ENCODE data around the gene CENPX. TPM values are rescaled to one million over a fixed set of nuclear protein-coding genes. Genes with fewer than 3 reads are reported as not detected.

The CENPX gene
- total RNA-seq, 1 donor, result 18.6 TPM

DNA sequence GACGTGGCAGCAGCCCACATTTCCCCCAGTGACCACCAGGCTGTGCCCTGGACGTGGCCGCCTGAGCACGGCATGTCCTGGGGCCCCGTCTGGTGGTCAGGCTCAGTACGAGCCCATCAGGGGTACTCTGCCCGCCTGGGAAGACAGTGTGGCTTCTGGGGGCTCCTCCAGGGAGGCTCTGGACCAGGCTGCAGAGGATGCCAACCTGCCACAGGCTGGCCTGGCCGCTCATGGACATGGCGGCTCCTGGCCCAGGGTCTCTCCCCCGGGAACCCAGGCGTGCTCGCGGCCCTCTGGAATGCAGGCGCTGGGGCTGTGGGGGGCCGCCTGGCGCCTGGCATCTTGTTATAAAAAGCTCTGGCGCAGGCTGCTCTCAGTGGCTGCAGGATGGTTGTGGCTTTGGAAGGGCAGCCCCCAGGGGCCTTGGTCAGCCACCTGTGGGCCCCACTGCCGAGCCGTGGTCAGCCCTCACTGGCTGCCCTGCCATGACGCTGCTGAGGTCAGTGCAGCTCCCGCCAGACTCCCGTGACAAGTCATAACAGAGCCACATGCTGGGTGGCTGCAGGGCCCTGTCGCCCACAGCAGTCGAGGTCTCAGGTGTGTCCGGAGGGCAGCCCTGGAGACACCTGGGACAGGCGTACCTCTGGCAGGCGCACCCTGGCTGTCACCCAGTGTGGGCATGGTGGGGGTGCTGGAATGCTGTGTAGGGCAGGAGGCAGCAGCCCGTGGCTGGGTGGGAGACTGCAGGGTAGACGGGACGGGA, 15.0 kb downstream of the CENPX start:
- H3K4me3 ChIP-seq (ENCODE audit: low read length), result no peak overlapping the region
- no peaks in the 10 kb centered on the region for H3K9me3 ChIP-seq (ENCODE audit: low read depth, low read length)
- no peaks in the 10 kb centered on the region for H3K27me3 ChIP-seq (ENCODE audit: insufficient read depth, low read length)
- H3K4me1 ChIP-seq (ENCODE audit: insufficient read depth, low read length), result no peaks in the 10 kb centered on the region

DNA sequence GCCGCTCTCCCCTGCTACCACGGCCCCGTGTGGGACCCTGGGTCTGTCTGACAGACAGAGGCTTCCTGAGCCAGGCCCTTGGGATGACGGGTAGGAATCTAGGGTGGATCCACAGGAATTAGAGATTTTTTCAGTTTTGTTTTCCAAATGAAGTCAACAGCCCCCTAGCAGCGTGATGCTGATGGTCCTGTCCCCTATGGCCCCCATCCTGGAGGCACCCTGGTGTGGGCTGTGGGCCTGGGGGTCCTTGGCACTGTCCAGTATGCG, 15.5 kb downstream of the CENPX start:
- H3K27me3 ChIP-seq (ENCODE audit: insufficient read depth, low read length), result no peaks in the 10 kb centered on the region
- H3K4me1 ChIP-seq (ENCODE audit: insufficient read depth, low read length), result no peaks in the 10 kb centered on the region
- H3K9me3 ChIP-seq (ENCODE audit: low read depth, low read length), result no peaks in the 10 kb centered on the region
- no peak overlapping the region for H3K4me3 ChIP-seq (ENCODE audit: low read length)

GRCh38 chr17:82006468-82007227, 16.0 kb downstream of the CENPX start:
- Histone ChIP-seq H3K4me3 (ENCODE audit: low read length) (no peak overlapping the region), H3K4me1 (ENCODE audit: insufficient read depth, low read length) (no peaks in the 10 kb centered on the region), H3K27me3 (ENCODE audit: insufficient read depth, low read length) (no peaks in the 10 kb centered on the region), H3K9me3 (ENCODE audit: low read depth, low read length) (no peaks in the 10 kb centered on the region)

- no peaks in the 10 kb centered on the region for H3K27me3 ChIP-seq (ENCODE audit: insufficient read depth, low read length)
- no peak overlapping the region for H3K4me3 ChIP-seq (ENCODE audit: low read length)
- no peaks in the 10 kb centered on the region for H3K9me3 ChIP-seq (ENCODE audit: low read depth, low read length)
- no peaks in the 10 kb centered on the region for H3K4me1 ChIP-seq (ENCODE audit: insufficient read depth, low read length)
These were observed 16.9 kb downstream of the CENPX start for GRCh38 chr17:82005701-82006348.

DNA sequence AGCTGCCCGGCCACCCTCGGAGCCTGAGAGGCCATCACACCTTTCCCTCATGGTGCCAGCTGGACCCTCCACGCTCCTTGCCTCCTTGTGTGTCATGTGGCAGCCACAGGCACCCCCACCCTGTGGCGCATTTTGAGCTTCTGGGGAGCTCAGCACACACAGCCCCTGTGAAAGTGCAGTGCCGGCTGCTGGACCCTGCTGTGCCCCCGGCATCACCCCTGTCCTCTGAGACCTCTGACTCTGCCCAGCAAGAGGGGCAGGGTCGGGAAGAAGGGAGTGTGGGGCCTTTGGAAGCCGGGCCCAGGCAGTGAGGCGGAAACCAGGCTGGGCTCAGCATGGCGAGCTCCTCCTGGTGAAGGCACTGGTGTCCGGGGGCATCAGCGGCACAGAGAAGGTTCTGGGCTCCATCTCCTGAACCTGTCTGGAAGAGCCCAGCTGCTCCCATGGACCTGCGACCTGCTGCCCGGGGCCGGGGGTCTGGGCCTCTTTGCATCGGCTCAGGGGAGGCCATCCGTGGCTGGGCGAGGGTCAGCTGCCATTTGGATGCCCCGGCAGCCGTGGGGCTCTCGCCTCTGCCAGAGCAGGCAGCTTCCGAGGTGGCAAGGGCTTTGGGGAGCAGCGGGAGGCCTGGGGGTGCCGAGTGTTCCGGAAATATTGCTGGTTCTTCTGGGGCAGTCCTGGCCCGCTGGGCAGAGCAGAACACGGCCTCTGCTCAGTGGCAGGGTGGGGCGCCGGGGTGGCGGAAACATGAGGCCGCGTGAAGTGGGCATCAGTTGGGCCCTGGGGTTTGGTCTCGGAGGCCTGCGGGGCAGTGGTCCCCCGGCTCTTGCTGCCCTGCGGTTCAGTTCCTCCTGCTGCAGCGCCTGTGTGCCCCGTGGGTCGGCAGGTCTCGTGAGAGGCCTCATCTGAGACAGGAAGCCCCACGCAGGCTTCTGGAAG, 17.9 kb downstream of the CENPX start:
- H3K27me3 ChIP-seq (ENCODE audit: insufficient read depth, low read length), result no peaks in the 10 kb centered on the region
- H3K4me1 ChIP-seq (ENCODE audit: insufficient read depth, low read length), result no peaks in the 10 kb centered on the region
- H3K4me3 ChIP-seq (ENCODE audit: low read length), result no peak overlapping the region
- no peaks in the 10 kb centered on the region for H3K9me3 ChIP-seq (ENCODE audit: low read depth, low read length)

GRCh38 chr17:82003411-82004381, 19.0 kb downstream of the CENPX start:
- no peak overlapping the region for H3K4me3 ChIP-seq (ENCODE audit: low read length)
- H3K9me3 ChIP-seq (ENCODE audit: low read depth, low read length), result no peaks in the 10 kb centered on the region
- no peaks in the 10 kb centered on the region for H3K27me3 ChIP-seq (ENCODE audit: insufficient read depth, low read length)
- H3K4me1 ChIP-seq (ENCODE audit: insufficient read depth, low read length), result no peaks in the 10 kb centered on the region

GRCh38 chr17:82001571-82002056, 21.1 kb downstream of the CENPX start:
- Histone ChIP-seq H3K9me3 (ENCODE audit: low read depth, low read length) (no peaks in the 10 kb centered on the region), H3K4me3 (ENCODE audit: low read length) (no peak overlapping the region), H3K4me1 (ENCODE audit: insufficient read depth, low read length) (no peaks in the 10 kb centered on the region), H3K27me3 (ENCODE audit: insufficient read depth, low read length) (no peaks in the 10 kb centered on the region)

DNA sequence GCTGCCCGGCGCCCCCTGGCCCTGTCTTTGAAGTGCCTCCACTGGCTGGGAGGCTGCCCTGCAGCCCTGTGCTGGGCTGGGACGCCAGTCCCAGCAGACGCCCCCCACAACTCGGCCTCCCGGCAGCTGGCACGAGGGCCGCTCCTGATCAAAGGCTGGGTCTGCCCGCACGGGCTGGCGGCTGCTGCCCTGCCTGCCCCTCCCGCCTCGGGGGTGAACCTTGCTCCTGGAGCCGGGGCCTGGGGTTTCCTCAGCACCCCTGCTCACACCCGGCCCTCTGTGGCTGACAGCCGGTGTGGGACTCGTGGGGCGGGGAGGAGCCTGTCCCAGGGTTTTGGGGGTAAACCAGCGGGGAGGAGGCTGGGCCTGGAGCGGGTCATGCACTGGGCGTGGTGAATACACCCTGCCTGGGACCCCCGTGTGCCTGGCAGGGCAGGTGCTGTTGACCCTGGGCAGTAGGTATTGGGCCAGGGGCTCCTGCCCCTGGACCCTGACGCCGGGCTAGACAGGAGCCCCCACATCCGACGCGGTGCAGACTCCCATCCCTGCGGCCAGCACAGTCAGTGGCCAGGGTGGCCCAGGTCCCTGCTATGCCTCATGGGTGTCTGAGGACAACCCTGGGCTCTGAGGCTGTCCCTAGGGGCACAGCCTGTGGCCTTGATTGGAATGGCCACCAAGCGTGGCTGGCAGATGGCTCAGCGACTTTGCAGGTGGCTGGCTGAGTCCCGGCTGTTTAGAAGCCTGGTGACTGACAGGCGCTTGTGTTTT, 21.7 kb downstream of the CENPX start:
- Histone ChIP-seq H3K27me3 (ENCODE audit: insufficient read depth, low read length) (no peaks in the 10 kb centered on the region), H3K4me3 (ENCODE audit: low read length) (no peak overlapping the region), H3K9me3 (ENCODE audit: low read depth, low read length) (no peaks in the 10 kb centered on the region), H3K4me1 (ENCODE audit: insufficient read depth, low read length) (no peaks in the 10 kb centered on the region)

DNA sequence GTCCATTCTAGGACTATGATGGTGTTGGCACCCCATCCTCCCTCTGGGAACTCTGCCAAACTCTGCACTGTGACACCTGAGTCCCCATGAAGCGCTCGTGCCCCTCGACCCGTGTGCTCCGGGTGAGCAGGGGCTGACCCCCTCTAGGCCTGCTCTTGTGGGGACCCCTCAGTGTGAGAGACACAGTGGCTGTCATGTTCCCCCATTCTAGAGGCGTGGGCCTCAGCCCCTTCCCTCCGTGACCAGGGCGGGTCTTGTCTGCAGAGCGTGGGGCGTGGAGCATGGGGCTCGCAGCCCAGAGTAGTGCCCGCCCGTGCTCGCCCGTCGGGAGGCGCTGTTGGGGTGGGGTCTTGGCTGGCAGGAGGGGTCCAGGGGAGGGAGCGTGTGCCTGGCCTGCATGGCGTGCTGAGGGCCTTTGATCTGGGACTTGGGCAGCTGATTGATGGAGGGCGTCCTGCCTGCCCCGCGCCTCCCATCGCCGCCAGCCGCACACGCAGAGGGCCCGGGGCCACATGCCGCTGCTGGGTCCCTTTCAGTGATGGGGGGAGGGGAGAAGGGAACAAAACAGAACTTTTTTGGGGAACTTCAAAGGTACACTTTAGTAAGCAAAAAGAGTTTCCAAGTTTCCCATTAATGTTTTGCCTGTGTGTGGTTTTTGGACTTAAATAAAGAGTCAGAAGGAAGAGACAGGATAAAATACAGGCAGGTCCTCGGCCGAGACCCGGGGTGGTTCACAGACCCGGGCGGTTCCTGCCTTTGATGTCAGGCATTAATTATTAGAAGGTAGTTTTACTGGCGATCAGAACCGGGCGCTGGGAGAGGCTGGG, 22.5 kb downstream of the CENPX start:
- Histone ChIP-seq H3K4me1 (ENCODE audit: insufficient read depth, low read length) (no peaks in the 10 kb centered on the region), H3K9me3 (ENCODE audit: low read depth, low read length) (no peaks in the 10 kb centered on the region), H3K4me3 (ENCODE audit: low read length) (no peak overlapping the region), H3K27me3 (ENCODE audit: insufficient read depth, low read length) (no peaks in the 10 kb centered on the region)

GRCh38 chr17:81999587-81999975, 23.1 kb downstream of the CENPX start:
- H3K4me1 ChIP-seq (ENCODE audit: insufficient read depth, low read length), result no peaks in the 10 kb centered on the region
- no peaks in the 10 kb centered on the region for H3K27me3 ChIP-seq (ENCODE audit: insufficient read depth, low read length)
- H3K9me3 ChIP-seq (ENCODE audit: low read depth, low read length), result no peaks in the 10 kb centered on the region
- no peak overlapping the region for H3K4me3 ChIP-seq (ENCODE audit: low read length)

DNA sequence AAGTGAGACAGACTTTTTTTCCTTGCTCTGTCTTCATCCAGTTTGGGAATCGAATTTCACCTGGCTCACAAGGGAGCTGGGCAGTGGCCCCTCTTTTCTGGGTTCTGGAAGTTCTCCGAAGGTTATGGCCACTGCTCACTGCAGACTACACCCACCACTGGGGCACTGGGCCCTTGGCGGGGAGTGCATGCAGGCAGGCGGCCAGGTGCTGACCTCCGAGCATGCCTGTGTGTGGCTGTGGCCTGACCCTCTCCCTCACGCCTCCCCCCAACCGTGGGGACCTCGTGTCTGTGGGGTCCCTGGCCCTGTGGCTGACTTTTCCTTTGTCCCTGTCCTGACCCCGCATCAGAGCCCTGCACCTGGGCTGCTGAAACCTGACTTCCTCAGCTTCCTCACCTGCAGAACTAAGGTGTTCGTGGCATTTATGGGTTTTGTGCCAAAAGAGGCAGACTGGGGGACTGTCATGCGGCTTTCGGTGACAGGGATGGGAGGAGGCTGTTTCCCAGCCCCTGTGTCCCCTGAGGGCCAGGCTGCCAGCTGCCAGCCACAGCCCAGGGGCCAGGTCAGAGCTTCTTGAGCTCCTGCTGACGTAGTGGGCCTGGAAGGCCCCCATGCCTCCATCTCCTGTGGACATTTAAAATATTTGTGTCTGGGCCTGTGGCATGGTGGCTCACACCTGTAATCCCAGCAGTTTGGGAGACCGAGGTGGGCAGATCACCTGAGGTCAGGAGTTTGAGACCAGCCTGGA, 23.8 kb downstream of the CENPX start:
- no peaks in the 10 kb centered on the region for H3K4me1 ChIP-seq (ENCODE audit: insufficient read depth, low read length)
- H3K4me3 ChIP-seq (ENCODE audit: low read length), result no peak overlapping the region
- no peaks in the 10 kb centered on the region for H3K9me3 ChIP-seq (ENCODE audit: low read depth, low read length)
- H3K27me3 ChIP-seq (ENCODE audit: insufficient read depth, low read length), result no peaks in the 10 kb centered on the region

DNA sequence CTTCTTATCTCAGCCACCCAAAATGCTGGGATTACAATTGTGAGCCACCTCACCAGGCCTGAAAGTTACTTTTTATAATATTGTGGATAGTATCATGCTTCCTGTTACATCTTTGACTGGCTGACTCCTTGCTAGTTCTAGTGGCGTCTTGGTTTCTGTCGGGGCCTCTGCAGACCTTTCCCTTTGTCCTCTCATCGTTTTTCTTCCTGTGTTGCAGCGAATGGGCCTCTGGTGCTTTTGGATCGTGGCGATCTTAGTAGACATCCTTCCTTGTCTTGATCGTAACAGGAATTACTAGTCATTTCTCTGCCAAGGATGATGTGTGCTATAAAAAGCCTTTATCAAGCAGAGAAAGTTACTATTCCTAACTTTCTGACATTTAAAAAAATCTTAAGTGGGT, 24.5 kb downstream of the CENPX start:
- no peaks in the 10 kb centered on the region for H3K9me3 ChIP-seq (ENCODE audit: low read depth, low read length)
- H3K27me3 ChIP-seq (ENCODE audit: insufficient read depth, low read length), result no peaks in the 10 kb centered on the region
- no peaks in the 10 kb centered on the region for H3K4me1 ChIP-seq (ENCODE audit: insufficient read depth, low read length)
- H3K4me3 ChIP-seq (ENCODE audit: low read length), result no peak overlapping the region

Measured in mononuclear cell (primary cell).